H9 (cell line): ENCODE data around the gene TNFRSF11A. TPM values are rescaled to one million over a fixed set of nuclear protein-coding genes. Genes with fewer than 3 reads are reported as not detected.

Experiments used
- DNase-seq: peaks from one replicate; pipeline ENCODE4 v3.0.0-alpha.2; 2017
- H2AFZ ChIP-seq: one replicate; pipeline ENCODE4 v1.6.1; 2013; ENCODE audit warnings: mild to moderate bottlenecking, low read length, control low read depth, moderate library complexity
- H2AK5ac ChIP-seq: 2 replicates; pipeline ENCODE4 v1.6.1; 2013; ENCODE audit warnings: low read length, control low read depth, mixed read lengths; ENCODE audit not compliant: insufficient read length
- H2BK120ac ChIP-seq: one replicate; pipeline ENCODE4 v1.6.1; 2013; ENCODE audit warnings: low read depth, mild to moderate bottlenecking, low read length, control low read depth, inconsistent platforms; ENCODE audit not compliant: poor library complexity, severe bottlenecking
- H2BK12ac ChIP-seq: 2 replicates; pipeline ENCODE4 v1.6.1; 2013; ENCODE audit warnings: low read length, control low read depth, mixed read lengths, low read depth; ENCODE audit not compliant: insufficient read length
- H2BK15ac ChIP-seq: 2 replicates; pipeline ENCODE4 v1.6.1; 2013; ENCODE audit warnings: low read depth, low read length, control low read depth
- H2BK20ac ChIP-seq: one replicate; pipeline ENCODE4 v1.6.1; 2013; ENCODE audit warnings: low read depth, mild to moderate bottlenecking, low read length, control low read depth, inconsistent platforms; ENCODE audit not compliant: poor library complexity, severe bottlenecking
- H2BK5ac ChIP-seq: 2 replicates; pipeline ENCODE4 v1.6.1; 2013; ENCODE audit warnings: low read length, control low read depth, mixed read lengths; ENCODE audit not compliant: insufficient read length
- H3K14ac ChIP-seq: 2 replicates; pipeline ENCODE4 v1.6.1; 2013; ENCODE audit warnings: low read length, control low read depth; ENCODE audit not compliant: insufficient read depth
- H3K18ac ChIP-seq: 2 replicates; pipeline ENCODE4 v1.6.1; 2013; ENCODE audit warnings: low read depth, mild to moderate bottlenecking, mixed read lengths, low read length, control low read depth; ENCODE audit not compliant: insufficient read length
- H3K23ac ChIP-seq: 2 replicates; pipeline ENCODE4 v1.6.1; 2013; ENCODE audit warnings: low read length, control low read depth, mixed read lengths, low read depth; ENCODE audit not compliant: insufficient read length
- H3K23me2 ChIP-seq: 2 replicates; pipeline ENCODE4 v1.6.1; 2013; ENCODE audit warnings: low read depth, mild to moderate bottlenecking, mixed read lengths, low read length, control low read depth; ENCODE audit not compliant: insufficient read length, poor library complexity, severe bottlenecking
- H3K27ac ChIP-seq: 2 replicates; pipeline ENCODE4 v1.5.1; 2013; ENCODE audit warnings: low read length, control low read depth, mixed read lengths, low read depth; ENCODE audit not compliant: insufficient read length
- H3K27me3 ChIP-seq: 2 replicates; pipeline ENCODE4 v1.6.1; 2013; ENCODE audit warnings: low read length, control low read depth, inconsistent platforms; ENCODE audit not compliant: insufficient read depth
- H3K4ac ChIP-seq: 2 replicates; pipeline ENCODE4 v1.6.1; 2013; ENCODE audit warnings: low read depth, mild to moderate bottlenecking, control low read depth, inconsistent platforms, low read length, moderate library complexity
- H3K4me1 ChIP-seq: 2 replicates; pipeline ENCODE4 v1.6.1; 2013; ENCODE audit warnings: low read length, control low read depth, inconsistent platforms; ENCODE audit not compliant: insufficient read depth
- H3K4me2 ChIP-seq: 2 replicates; pipeline ENCODE4 v1.6.1; 2013; ENCODE audit warnings: low read length, control low read depth, mixed read lengths; ENCODE audit not compliant: insufficient read length, insufficient read depth
- H3K56ac ChIP-seq: 2 replicates; pipeline ENCODE4 v1.6.1; 2013; ENCODE audit warnings: low read depth, mild to moderate bottlenecking, mixed read lengths, low read length, control low read depth; ENCODE audit not compliant: insufficient read length
- H3K79me1 ChIP-seq: 2 replicates; pipeline ENCODE4 v1.6.1; 2013; ENCODE audit warnings: low read depth, mild to moderate bottlenecking, moderate library complexity, low read length, control low read depth, inconsistent platforms; ENCODE audit not compliant: insufficient read depth, poor library complexity, severe bottlenecking
- H3K79me2 ChIP-seq: 2 replicates; pipeline ENCODE4 v1.6.1; 2013; ENCODE audit warnings: low read length, control low read depth, inconsistent platforms; ENCODE audit not compliant: insufficient read depth
- H3K9ac ChIP-seq: 2 replicates; pipeline ENCODE4 v1.6.1; 2013; ENCODE audit warnings: low read length, control low read depth, mixed read lengths; ENCODE audit not compliant: insufficient read length; ENCODE audit errors: extremely low read depth
- H3K9me3 ChIP-seq: one replicate; pipeline ENCODE4 v1.6.1; 2013; ENCODE audit warnings: low read depth, low read length, inconsistent platforms; ENCODE audit not compliant: control insufficient read depth
- H3T11ph ChIP-seq: one replicate; pipeline ENCODE4 v1.6.1; 2013; ENCODE audit warnings: mild to moderate bottlenecking, low read length, control low read depth, inconsistent platforms
- H4K20me1 ChIP-seq: one replicate; pipeline ENCODE4 v1.6.1; 2013; ENCODE audit not compliant: control insufficient read depth, insufficient read length, insufficient read depth
- H4K5ac ChIP-seq: 2 replicates; pipeline ENCODE4 v1.6.1; 2013; ENCODE audit warnings: low read depth, mild to moderate bottlenecking, mixed read lengths, low read length, control low read depth; ENCODE audit not compliant: insufficient read length
- H4K8ac ChIP-seq: replicated peaks from 2 replicates; pipeline ENCODE4 v1.6.1; 2013; ENCODE audit warnings: low read length, control low read depth, mixed read lengths, low read depth; ENCODE audit not compliant: insufficient read length
- H4K91ac ChIP-seq: 2 replicates; pipeline ENCODE4 v1.6.1; 2013; ENCODE audit warnings: low read depth, mild to moderate bottlenecking, moderate library complexity, mixed read lengths, low read length, control low read depth; ENCODE audit not compliant: insufficient read length
- H3K27ac Mint-ChIP-seq, 3 experiments: 2 replicates in 2 of 3; 3 replicates in 1 of 3; pipeline ENCODE4 v1.8.0; 2020 to 2021; ENCODE audit warnings: mixed read lengths in 3 of 3, mild to moderate bottlenecking in 1 of 3, moderate library complexity in 1 of 3
- H3K27me3 Mint-ChIP-seq: 2 replicates; pipeline ENCODE4 v1.8.0; 2021; ENCODE audit warnings: low read depth, mild to moderate bottlenecking, moderate library complexity, mixed read lengths
- H3K36me3 Mint-ChIP-seq, 3 experiments: 2 replicates in 2 of 3; 3 replicates in 1 of 3; pipeline ENCODE4 v1.8.0; 2020 to 2021; ENCODE audit warnings: low read depth in 3 of 3, mixed read lengths in 3 of 3; ENCODE audit not compliant: insufficient read depth in 1 of 3
- H3K4me1 Mint-ChIP-seq, 2 experiments: 2 replicates each; pipeline ENCODE4 v1.8.0; 2020; ENCODE audit warnings: mixed read lengths in 2 of 2
- H3K4me3 Mint-ChIP-seq, 2 experiments: 2 replicates in 1 of 2; 3 replicates in 1 of 2; pipeline ENCODE4 v1.8.0; 2020 to 2021; ENCODE audit warnings: mild to moderate bottlenecking in 2 of 2, mixed read lengths in 2 of 2, moderate library complexity in 1 of 2
- H3K9me3 Mint-ChIP-seq, 2 experiments: 2 replicates in 1 of 2; 3 replicates in 1 of 2; pipeline ENCODE4 v1.8.0; 2020; ENCODE audit warnings: mild to moderate bottlenecking in 2 of 2, mixed read lengths in 2 of 2, moderate library complexity in 1 of 2
- WGBS: extraction: QIAGEN DNeasy Blood & Tissue Kit; methylation state at CpG from one replicate; pipeline ENCODE4 v1.1.7; 2013; ENCODE audit warnings: missing lambda C conversion rate, low lambda C conversion rate, mixed read lengths; ENCODE audit not compliant: insufficient read length; ENCODE audit errors: extremely low coverage; 5-methylcytosine and 5-hydroxymethylcytosine counted together
- total RNA-seq: library from RNA; stranded (reverse); gene quantifications from 2 replicates; pipeline ENCODE4 v1.2.1, GENCODE V29; 2021
- TF ChIP-seq, protein P1 (sequence below): fragments of 200-600 bp; sonication (generic); conservative IDR thresholded peaks from 3 replicates; pipeline ENCODE4 v1.8.0; 2021; ENCODE audit warnings: antibody characterized with exemption, mild to moderate bottlenecking

Gene TNFRSF11A
- total RNA-seq, 1 experiment from 2014 or later: 7.8 TPM

DNA sequence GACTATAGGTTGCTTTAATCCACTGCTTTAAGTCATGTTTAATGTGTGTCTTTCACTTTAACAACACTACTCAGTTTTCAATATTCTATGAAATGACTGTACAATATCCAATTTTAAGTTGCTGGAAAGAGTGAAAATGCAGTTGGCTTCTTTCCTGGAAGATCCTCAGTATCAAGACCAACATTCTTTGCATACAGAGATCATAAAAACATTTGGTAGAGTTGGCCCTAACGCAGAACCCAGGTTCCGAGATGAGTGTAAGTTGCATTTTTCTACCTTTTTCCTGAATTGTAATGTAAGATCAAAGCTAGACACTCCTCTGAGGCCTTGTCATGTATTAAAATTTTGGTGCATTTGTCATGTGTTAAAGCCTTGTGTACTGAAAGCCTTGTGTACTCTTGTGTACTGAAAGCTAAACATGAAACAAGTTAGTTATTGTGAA lies 42.9 kb upstream of the TNFRSF11A start:
- peaks cover 3 to 9% of the 10 kb centered on the region in 2 experiments; a peak in 3 of 4 replicates for H3K4me1 Mint-ChIP-seq
- no peak overlapping the region for H3K4ac ChIP-seq
- H3K9me3 ChIP-seq: no peaks in the 10 kb centered on the region

More for the DNA sequence above, 42.9 kb upstream of the TNFRSF11A start:
- Histone ChIP-seq H2BK15ac (no peak overlapping the region), H3K56ac (no peak overlapping the region), H2AFZ (no peak overlapping the region), H3K4me1 (no peaks in the 10 kb centered on the region), H2BK12ac (no peak overlapping the region), H4K20me1 (no peaks in the 10 kb centered on the region), H3K23me2 (no peaks in the 10 kb centered on the region), H3K18ac (no peak overlapping the region), H4K91ac (no peak overlapping the region), H3K27ac (no peak overlapping the region), H3K27me3 (no peaks in the 10 kb centered on the region), H3K4me2 (no peak overlapping the region), H4K8ac (no peak overlapping the region), H3T11ph (no peak overlapping the region), H3K79me1 (no peaks in the 10 kb centered on the region), H3K79me2 (no peaks in the 10 kb centered on the region), H2BK120ac (no peak overlapping the region), H3K23ac (no peak overlapping the region), H3K9ac (no peak overlapping the region), H2BK20ac (no peak overlapping the region), H2BK5ac (no peak overlapping the region), H3K14ac (no peak overlapping the region), H2AK5ac (no peak overlapping the region), H4K5ac (no peak overlapping the region)
- DNase-seq: no peak
- TF ChIP-seq, protein P1, sequence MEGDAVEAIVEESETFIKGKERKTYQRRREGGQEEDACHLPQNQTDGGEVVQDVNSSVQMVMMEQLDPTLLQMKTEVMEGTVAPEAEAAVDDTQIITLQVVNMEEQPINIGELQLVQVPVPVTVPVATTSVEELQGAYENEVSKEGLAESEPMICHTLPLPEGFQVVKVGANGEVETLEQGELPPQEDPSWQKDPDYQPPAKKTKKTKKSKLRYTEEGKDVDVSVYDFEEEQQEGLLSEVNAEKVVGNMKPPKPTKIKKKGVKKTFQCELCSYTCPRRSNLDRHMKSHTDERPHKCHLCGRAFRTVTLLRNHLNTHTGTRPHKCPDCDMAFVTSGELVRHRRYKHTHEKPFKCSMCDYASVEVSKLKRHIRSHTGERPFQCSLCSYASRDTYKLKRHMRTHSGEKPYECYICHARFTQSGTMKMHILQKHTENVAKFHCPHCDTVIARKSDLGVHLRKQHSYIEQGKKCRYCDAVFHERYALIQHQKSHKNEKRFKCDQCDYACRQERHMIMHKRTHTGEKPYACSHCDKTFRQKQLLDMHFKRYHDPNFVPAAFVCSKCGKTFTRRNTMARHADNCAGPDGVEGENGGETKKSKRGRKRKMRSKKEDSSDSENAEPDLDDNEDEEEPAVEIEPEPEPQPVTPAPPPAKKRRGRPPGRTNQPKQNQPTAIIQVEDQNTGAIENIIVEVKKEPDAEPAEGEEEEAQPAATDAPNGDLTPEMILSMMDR: no peak
- no CpG with 5 or more reads among the region's 2 CpGs for WGBS
- Mint-ChIP-seq H3K27ac (no peak overlapping the region), H3K9me3 (no peaks in the 10 kb centered on the region), H3K27me3 (no peaks in the 10 kb centered on the region), H3K36me3 (peaks cover 1 to 23% (median 19%) of the 10 kb centered on the region in 3 experiments; a peak in 5 of 7 replicates), H3K4me3 (no peak overlapping the region)
